GM18870 (cell line): ENCODE data around the gene SPATS2L.

ENCODE experiments used
- ATAC-seq: cut with Tn5 transposase; IDR thresholded peaks from one replicate; pipeline ENCODE4 v1.9.1; 2021; ENCODE audit warnings: moderate library complexity; ENCODE audit not compliant: unreplicated experiment

The SPATS2L gene

DNA sequence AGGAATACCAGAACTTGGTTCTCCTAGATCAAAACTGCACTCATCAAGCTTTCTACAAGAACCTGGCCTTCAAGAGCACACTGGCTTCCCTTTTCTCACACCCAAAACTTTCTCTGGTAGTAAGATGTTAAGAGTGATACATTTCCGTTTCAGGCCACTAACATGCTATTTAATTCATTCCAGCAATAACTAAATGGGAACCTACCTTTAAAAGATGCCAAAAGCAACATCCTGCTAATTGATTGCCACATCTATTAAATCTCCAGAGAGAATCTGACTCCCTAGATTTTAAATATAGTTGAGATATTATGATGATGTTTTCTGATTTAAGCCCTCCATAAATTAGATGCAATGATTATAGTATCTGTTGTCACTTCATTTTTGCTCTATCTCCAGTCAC lies 131.8 kb downstream of the SPATS2L start:
- no peak for ATAC-seq

GRCh38 chr2:200438846-200439245 lies 132.4 kb downstream of the SPATS2L start:
- no peak for ATAC-seq

DNA sequence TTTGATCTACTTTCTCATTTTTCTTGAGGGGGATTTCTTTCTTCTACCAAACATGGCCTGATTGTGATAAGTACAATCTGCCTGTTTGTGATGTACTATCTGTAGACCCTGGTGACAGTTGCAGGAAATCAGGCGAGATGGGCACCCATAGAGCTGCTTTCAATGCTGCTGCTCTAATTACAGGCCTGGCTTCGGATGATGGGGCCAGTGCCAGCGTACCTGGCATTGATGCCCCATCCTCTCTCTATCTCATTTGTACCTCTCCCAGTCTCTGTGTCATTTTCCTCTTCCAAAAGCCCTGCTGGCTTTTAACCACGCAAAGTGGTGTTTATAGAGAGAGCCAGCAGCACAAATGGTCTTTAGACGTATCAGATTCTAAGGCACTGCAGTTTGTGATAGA lies 133.5 kb downstream of the SPATS2L start:
- no peak for ATAC-seq

GRCh38 chr2:200442471-200442870 lies 136.0 kb downstream of the SPATS2L start:
- no peak for ATAC-seq

- ATAC-seq, result no peak
Observed at GRCh38 chr2:200443376-200443775, 136.9 kb downstream of the SPATS2L start.

DNA sequence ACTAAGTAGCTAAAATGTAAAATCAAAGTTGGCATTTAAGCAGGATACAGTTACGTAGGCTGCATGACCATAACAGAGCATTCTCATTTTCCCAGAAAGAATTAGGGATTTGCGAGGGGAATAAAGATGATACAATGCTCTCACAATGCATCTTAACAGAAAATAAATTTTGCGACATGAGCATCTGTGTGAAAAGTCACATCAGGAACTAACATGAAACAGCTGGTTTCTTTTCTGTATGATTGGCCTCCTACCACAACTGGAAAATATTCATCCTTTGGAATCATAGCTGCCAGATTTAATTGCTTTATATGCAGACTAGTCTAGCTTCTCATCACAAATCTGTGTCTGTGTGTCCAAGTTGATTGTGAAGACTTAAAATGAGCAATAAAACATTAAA lies 137.4 kb downstream of the SPATS2L start:
- ATAC-seq, result no peak

- no peak for ATAC-seq
Observed at GRCh38 chr2:200444530-200444929, 138.0 kb downstream of the SPATS2L start.

GRCh38 chr2:200445284-200445683 lies 138.8 kb downstream of the SPATS2L start:
- no peak for ATAC-seq

- ATAC-seq, result no peak
Observed at GRCh38 chr2:200446612-200447011, 140.1 kb downstream of the SPATS2L start.

- ATAC-seq, result no peak
Observed at GRCh38 chr2:200447139-200447855, 140.8 kb downstream of the SPATS2L start.

GRCh38 chr2:200448455-200448854 lies 142.0 kb downstream of the SPATS2L start:
- no peak for ATAC-seq

- no peak for ATAC-seq
Observed at GRCh38 chr2:200449149-200449548, 142.7 kb downstream of the SPATS2L start.

GRCh38 chr2:200450288-200450687 lies 143.8 kb downstream of the SPATS2L start:
- no peak for ATAC-seq

DNA sequence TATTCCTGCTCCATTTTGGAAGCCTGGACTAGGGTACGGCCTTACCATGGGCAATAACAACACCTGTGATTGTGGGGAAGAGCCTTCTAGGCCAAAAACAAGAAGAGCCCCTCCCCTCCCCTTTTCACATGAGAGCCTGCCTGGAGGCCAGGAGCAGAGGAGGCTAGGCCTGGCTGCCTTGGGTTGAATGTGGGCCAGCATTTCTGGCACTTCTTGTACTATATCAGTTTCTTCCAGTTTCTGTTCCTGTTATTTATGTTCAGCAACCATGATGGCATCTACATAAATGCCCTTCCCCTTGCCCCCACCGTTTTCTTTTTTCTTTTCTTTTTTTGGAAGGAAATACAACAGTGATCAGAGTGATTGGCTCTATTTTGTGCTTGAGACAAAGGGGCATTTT lies 145.0 kb downstream of the SPATS2L start:
- ATAC-seq, result no peak

DNA sequence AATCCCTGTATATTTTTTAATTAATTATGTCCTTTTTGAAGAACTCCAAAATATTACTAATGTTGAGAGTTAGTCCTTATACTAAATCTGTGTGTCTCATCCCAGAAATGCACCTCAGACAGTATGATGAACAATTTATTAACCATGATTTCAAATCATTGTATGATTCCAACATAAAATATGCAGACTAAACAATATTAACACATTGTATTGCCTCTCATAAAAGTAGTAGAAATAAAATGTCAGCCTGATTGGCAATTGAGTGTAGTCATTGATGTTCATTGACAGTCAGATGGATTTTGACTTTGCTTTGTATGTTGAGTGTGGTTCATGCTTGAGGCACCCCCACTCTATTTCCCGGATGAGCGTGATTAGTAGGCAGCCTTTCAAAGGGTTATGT lies 145.9 kb downstream of the SPATS2L start:
- ATAC-seq, result no peak

DNA sequence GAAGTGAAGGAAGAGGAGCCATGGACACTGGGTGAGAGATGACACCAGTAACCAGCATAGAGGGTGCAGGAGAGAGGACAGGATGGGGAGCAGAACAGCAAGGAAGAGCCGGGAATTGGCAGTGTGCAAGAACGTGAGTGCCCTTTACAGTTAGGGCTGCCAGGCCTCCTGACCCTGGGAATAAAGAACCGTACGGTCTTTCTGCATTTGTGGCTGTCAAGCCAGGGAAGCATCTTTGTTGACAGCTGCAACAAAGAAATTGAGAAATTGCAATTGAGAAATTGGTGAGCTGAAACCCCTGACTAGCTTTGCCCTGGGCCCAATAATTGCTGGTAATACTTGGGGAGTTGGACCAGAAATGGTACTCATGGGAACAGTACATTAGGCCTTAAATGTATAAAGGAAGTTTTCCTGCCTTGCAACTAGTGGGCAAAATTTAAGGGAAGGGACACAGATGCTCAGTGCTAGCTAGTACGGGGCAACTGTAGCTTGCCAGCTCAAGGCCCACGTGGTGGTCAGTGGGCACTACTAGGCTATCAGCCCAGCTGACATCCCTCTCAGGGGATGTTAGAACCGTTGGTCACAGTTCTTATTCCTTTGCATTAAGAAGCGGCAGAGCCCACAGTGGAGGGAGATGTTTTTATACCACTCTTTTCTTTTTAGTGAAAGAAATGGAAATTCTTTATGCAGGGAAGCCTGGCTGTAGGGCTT lies 146.8 kb downstream of the SPATS2L start:
- no peak for ATAC-seq

DNA sequence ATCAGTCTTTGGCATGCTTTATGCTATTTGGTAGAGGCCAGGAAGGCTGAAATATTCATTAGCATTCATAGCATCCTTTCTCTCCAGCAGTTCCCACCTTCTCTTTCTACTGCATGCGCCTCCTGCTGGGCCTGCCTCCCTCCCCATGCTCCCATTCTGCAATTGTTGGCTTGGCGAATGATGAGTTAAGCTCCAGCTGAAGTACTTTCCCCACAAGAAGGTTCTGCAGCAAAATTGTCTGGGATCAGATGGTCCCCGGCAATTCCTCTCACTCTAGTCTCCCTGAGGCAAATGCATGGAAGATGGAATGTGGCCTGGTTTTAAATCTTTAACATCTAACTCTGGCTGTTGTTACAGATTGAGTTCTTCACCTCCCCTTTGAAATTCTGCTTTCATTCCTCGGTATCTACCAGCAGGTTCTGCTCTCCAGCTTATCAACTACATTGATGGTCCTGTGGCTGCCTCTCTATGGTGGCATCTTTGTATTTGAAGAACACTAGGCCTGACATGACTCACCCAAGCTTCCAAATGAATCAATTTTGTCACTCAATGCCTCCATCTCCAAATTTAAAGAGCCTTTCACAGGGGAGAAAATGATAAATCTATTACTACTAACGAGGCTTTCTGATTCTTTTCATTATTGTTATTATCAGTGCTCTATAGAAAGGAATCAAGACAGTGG lies 147.5 kb downstream of the SPATS2L start:
- no peak for ATAC-seq

GRCh38 chr2:200454927-200455801 lies 148.7 kb downstream of the SPATS2L start:
- ATAC-seq, result peak; percentile 95

GRCh38 chr2:200455958-200456421 lies 149.5 kb downstream of the SPATS2L start:
- peak; percentile 66 for ATAC-seq

- ATAC-seq, result no peak
Observed at GRCh38 chr2:200456567-200456966, 150.1 kb downstream of the SPATS2L start.

- no peak for ATAC-seq
Observed at GRCh38 chr2:200459101-200459500, 152.6 kb downstream of the SPATS2L start.
